ENCODE results near the gene CXCR5. TPM values are rescaled to one million over a fixed set of nuclear protein-coding genes. Genes with fewer than 3 reads are reported as not detected.
A peak's percentile ranks its signal among the peaks of the same experiment; 100 is the strongest.

CXCR5 gene
- total RNA-seq, 4 donors from 2014 or later, result 2.5 to 4.1 TPM; not detected in 2

DNA sequence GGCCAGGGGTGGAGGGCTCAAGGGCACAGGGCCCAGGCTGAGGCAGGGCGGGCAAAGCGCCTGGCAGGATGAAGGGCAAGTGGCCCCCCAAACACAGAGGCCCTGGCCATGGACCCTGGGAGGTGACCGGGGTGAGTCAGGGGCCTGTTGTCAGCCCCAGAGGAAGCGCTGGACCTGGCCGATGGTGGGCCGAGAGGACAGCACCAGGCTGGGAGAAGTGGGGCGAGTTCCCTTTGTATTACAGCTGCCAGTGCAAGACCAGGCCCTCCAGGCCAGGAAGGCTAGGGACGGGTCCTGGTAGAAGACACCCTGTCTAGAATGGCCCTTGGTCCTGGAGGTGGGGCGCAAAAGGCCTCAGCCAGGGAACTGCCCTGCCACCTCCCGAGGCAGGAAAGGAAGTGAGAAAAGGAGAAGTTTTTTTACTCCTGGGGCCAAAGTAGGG is 12.8 kb downstream of the CXCR5 start:
- H3K36me3 ChIP-seq, result peaks cover 0 to 3% (median under 1%) of the 10 kb centered on the region in 4 donors
- WGBS, 2 donors (ENCODE audit: low coverage in 1 of 2), result 40 to 67% methylated on average over 2 to 10 of the region's 10 CpGs
- in situ Hi-C loops (cut with MboI; ENCODE audit: low pct_ligation_motif_present in 1 of 4, low pct_unique_long_range_greater_than_20kb in 1 of 4, low sequenced_read_pairs in 3 of 4) (no loop called here), intact Hi-C loops (cut with DNase I; ENCODE audit: low total_unique reads) (no loop called here)
- peak; percentile 7 for DNase-seq
- no peak overlapping the region for H3K27ac ChIP-seq
- no peaks in the 10 kb centered on the region for H3K27me3 ChIP-seq
- H3K4me3 ChIP-seq, result no peak overlapping the region
- H3K9me3 ChIP-seq, result no peaks in the 10 kb centered on the region
- TF ChIP-seq, protein P1, sequence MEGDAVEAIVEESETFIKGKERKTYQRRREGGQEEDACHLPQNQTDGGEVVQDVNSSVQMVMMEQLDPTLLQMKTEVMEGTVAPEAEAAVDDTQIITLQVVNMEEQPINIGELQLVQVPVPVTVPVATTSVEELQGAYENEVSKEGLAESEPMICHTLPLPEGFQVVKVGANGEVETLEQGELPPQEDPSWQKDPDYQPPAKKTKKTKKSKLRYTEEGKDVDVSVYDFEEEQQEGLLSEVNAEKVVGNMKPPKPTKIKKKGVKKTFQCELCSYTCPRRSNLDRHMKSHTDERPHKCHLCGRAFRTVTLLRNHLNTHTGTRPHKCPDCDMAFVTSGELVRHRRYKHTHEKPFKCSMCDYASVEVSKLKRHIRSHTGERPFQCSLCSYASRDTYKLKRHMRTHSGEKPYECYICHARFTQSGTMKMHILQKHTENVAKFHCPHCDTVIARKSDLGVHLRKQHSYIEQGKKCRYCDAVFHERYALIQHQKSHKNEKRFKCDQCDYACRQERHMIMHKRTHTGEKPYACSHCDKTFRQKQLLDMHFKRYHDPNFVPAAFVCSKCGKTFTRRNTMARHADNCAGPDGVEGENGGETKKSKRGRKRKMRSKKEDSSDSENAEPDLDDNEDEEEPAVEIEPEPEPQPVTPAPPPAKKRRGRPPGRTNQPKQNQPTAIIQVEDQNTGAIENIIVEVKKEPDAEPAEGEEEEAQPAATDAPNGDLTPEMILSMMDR (IDR thresholded peaks at IDR 0.05), result no peak
- no peak for TF ChIP-seq EP300 (IDR thresholded peaks at IDR 0.05; ENCODE audit: low read depth)
- TF ChIP-seq POLR2A (IDR thresholded peaks at IDR 0.05), result no peak
- no peak for TF ChIP-seq POLR2AphosphoS5 (IDR thresholded peaks at IDR 0.05)
- H3K4me1 ChIP-seq, result peaks cover 0 to 23% (median 3%) of the 10 kb centered on the region in 4 donors

DNA sequence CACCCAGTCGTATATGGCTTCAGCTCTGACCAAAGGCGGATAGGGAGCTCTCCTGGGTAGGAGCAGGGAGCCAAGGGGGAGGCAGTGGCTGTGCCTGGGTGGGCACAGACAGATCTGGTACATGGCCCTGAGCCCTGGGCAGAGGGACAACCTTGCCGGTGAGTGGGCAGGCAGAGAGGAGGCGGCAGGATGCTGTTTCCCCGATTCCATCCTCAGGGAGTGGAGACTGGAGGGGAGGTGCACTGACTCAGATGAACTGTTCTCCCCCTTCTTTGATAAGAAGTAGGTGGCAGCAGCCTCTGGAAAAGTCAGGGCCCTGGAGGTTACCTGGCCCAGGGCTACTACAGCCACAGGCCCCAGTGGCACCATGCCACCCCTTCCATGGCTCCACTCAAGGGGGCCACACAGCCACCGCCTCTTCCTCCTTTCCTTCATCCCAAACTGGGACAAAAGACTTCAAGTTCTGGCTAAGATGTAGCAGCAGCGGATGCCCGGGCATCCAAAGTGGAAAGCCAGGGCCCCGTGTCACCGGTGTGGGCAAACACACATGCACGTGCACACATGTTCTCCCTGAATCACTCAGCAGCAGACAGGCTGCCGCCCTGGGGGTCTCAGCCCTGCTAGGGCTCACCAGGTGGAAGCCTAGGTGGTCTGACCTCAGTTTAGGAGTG is 13.4 kb downstream of the CXCR5 start:
- DNase-seq, result peak; percentile 6
- H3K4me1 ChIP-seq, result peaks cover 0 to 21% (median 3%) of the 10 kb centered on the region in 4 donors

DNA sequence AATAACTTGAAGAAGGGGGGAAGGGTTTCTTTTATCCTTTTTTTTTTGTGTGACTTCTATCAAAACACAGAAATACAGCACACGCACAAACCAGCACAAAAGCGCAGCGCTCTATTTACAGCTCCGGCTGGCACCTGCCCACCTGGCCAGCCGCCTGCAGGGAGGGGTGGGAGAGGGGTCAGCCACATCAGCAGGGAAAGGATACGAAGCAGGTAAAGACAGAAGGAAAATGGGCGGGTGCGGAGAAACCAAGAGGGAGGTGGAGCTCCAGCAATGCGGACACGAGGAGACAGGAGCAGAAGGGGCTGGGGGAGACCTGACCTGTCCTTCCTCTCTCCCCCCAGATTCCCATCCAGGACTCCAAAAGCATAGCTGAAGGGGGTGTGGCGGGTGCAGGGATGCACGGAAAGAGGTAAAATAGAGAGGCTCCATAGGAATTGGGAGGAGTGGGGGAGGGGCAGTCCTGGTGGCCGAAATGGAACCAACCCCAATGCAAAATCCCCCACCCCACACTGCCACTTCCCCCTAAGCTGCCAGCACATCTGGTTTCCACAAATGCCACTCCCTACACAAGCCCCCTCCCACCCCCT is 14.1 kb downstream of the CXCR5 start:
- H3K36me3 ChIP-seq, result peaks cover 0 to 15% (median 9%) of the 10 kb centered on the region in 4 donors
- intact Hi-C loops (cut with DNase I; ENCODE audit: low total_unique reads), result no loop called here
- H3K27ac ChIP-seq, result no peak overlapping the region

More for the DNA sequence above, 13.4 kb downstream of the CXCR5 start:
- in situ Hi-C loops (cut with MboI; ENCODE audit: low pct_ligation_motif_present in 1 of 4, low pct_unique_long_range_greater_than_20kb in 1 of 4, low sequenced_read_pairs in 3 of 4), result no loop called here
- TF ChIP-seq POLR2A (IDR thresholded peaks at IDR 0.05), result no peak
- no peak for TF ChIP-seq EP300 (IDR thresholded peaks at IDR 0.05; ENCODE audit: low read depth)
- no peak for TF ChIP-seq POLR2AphosphoS5 (IDR thresholded peaks at IDR 0.05)
- TF ChIP-seq, protein P1 (IDR thresholded peaks at IDR 0.05), result no peak
- intact Hi-C loops (cut with DNase I; ENCODE audit: low total_unique reads), result no loop called here
- WGBS, 2 donors (ENCODE audit: low coverage in 1 of 2), result 71 to 72% methylated on average over 2 to 12 of the region's 12 CpGs
- no peak overlapping the region for H3K4me3 ChIP-seq
- H3K9me3 ChIP-seq, result no peaks in the 10 kb centered on the region
- no peaks in the 10 kb centered on the region for H3K27me3 ChIP-seq
- H3K36me3 ChIP-seq, result peaks cover 0 to 9% (median 5%) of the 10 kb centered on the region in 4 donors
- no peak overlapping the region for H3K27ac ChIP-seq

More for the DNA sequence above, 14.1 kb downstream of the CXCR5 start:
- Histone ChIP-seq H3K4me1 (peaks cover 0 to 13% (median 3%) of the 10 kb centered on the region in 4 donors), H3K9me3 (no peaks in the 10 kb centered on the region), H3K4me3 (no peak overlapping the region), H3K27me3 (no peaks in the 10 kb centered on the region)
- in situ Hi-C loops (cut with MboI; ENCODE audit: low pct_ligation_motif_present in 1 of 4, low pct_unique_long_range_greater_than_20kb in 1 of 4, low sequenced_read_pairs in 3 of 4), result no loop called here
- peak; percentile 7 for DNase-seq
- TF ChIP-seq POLR2AphosphoS5 (IDR thresholded peaks at IDR 0.05) (no peak), EP300 (IDR thresholded peaks at IDR 0.05; ENCODE audit: low read depth) (no peak), POLR2A (IDR thresholded peaks at IDR 0.05) (no peak)
- TF ChIP-seq, protein P1 (IDR thresholded peaks at IDR 0.05), result no peak
- WGBS, 2 donors (ENCODE audit: low coverage in 1 of 2), result 72 to 79% methylated on average over 12 to 13 of the region's 13 CpGs
